ENCODE data around the gene ARMC10.

DNA sequence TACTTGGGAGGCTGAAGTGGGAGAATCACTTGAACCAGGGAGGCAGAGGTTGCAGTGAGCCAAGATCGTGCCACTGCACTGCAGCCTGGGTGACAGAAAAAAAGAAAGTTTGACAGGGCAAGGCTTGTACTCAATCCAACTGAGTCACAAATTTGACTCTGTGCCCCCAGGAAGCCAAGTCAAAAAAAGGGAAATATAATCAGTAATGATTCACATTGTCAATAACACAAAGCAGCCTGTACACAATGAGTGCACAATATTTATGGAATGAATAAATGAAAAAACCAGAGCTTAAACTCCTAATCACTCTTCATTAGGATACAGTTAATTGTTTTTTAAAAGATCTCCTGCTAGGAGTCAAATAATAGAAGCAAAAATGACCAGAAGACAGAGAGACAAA, 67.6 kb downstream of the ARMC10 start:
- TF ChIP-seq, protein P1, sequence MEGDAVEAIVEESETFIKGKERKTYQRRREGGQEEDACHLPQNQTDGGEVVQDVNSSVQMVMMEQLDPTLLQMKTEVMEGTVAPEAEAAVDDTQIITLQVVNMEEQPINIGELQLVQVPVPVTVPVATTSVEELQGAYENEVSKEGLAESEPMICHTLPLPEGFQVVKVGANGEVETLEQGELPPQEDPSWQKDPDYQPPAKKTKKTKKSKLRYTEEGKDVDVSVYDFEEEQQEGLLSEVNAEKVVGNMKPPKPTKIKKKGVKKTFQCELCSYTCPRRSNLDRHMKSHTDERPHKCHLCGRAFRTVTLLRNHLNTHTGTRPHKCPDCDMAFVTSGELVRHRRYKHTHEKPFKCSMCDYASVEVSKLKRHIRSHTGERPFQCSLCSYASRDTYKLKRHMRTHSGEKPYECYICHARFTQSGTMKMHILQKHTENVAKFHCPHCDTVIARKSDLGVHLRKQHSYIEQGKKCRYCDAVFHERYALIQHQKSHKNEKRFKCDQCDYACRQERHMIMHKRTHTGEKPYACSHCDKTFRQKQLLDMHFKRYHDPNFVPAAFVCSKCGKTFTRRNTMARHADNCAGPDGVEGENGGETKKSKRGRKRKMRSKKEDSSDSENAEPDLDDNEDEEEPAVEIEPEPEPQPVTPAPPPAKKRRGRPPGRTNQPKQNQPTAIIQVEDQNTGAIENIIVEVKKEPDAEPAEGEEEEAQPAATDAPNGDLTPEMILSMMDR (IDR thresholded peaks at IDR 0.05; ENCODE audit: insufficient read depth, low read depth, low read length) = no peak
- TF ChIP-seq EZH2 (IDR thresholded peaks at IDR 0.05; ENCODE audit: insufficient read depth, low read length) = no peak

Data from astrocyte (in vitro differentiated cells and primary cell).